ENCODE results near the gene RBM44.

RBM44 gene

GRCh38 chr2:237806334-237806733 lies 7.8 kb downstream of the RBM44 start:
- no peak overlapping the region for H2AK5ac ChIP-seq (ENCODE audit: low read length, severe bottlenecking)
- no peaks in the 10 kb centered on the region for H3K4me1 ChIP-seq (ENCODE audit: control insufficient read depth, insufficient read depth, low read depth, low read length)
- H3K9ac ChIP-seq (ENCODE audit: low read length), result no peak overlapping the region
- H2BK5ac ChIP-seq (ENCODE audit: low read depth, low read length, poor library complexity, severe bottlenecking), result no peak overlapping the region
- 63% methylated on average over 2 of the region's 2 CpGs for WGBS
- H3K23ac ChIP-seq (ENCODE audit: low read length in 2 of 2), result no peak overlapping the region
- no peak overlapping the region for H3K27ac ChIP-seq (ENCODE audit: low read length, poor library complexity, severe bottlenecking)
- H2AFZ ChIP-seq (ENCODE audit: low read depth, low read length), result no peak overlapping the region
- H2BK12ac ChIP-seq (ENCODE audit: low read length in 2 of 2), result no peak overlapping the region
- H2BK15ac ChIP-seq (ENCODE audit: low read depth, poor library complexity, severe bottlenecking), result no peak overlapping the region
- no peaks in the 10 kb centered on the region for H3K36me3 ChIP-seq (ENCODE audit: control insufficient read depth in 1 of 2, insufficient read depth in 2 of 2, low read depth in 1 of 2, low read length in 2 of 2)
- no peak overlapping the region for H4K91ac ChIP-seq (ENCODE audit: low read length)
- H3K4me2 ChIP-seq (ENCODE audit: low read length, poor library complexity, severe bottlenecking), result no peak overlapping the region
- H3K4ac ChIP-seq (ENCODE audit: low read depth in 1 of 2, low read length in 2 of 2), result no peak overlapping the region
- H3K27me3 ChIP-seq (ENCODE audit: control insufficient read depth in 1 of 2, insufficient read depth in 1 of 2, low read length in 2 of 2), result peaks cover 8 to 9% of the 10 kb centered on the region in 2 experiments
- H3K79me1 ChIP-seq (replicated peaks; ENCODE audit: low read length, poor library complexity, severe bottlenecking), result no peaks in the 10 kb centered on the region
- no peak overlapping the region for H2BK120ac ChIP-seq (ENCODE audit: low read depth, low read length)
- H3K14ac ChIP-seq (ENCODE audit: low read length in 2 of 2), result no peak overlapping the region
- H3K4me3 ChIP-seq (ENCODE audit: insufficient read depth in 1 of 2, low read depth in 1 of 2, low read length in 2 of 2), result no peak overlapping the region
- no peak overlapping the region for H4K8ac ChIP-seq (ENCODE audit: low read length)
- no peaks in the 10 kb centered on the region for H3K9me3 ChIP-seq (ENCODE audit: control insufficient read depth, low read length)
- H3K18ac ChIP-seq (ENCODE audit: low read depth in 1 of 2, low read length in 2 of 2), result no peak overlapping the region
- peak; percentile 6 for DNase-seq

- H4K8ac ChIP-seq (ENCODE audit: low read length), result no peak overlapping the region
- no peak overlapping the region for H3K14ac ChIP-seq (ENCODE audit: low read length in 2 of 2)
- H4K91ac ChIP-seq (ENCODE audit: low read length), result no peak overlapping the region
- peaks cover 2 to 6% of the 10 kb centered on the region in 2 experiments for H3K27me3 ChIP-seq (ENCODE audit: control insufficient read depth in 1 of 2, insufficient read depth in 1 of 2, low read length in 2 of 2)
- H3K4me1 ChIP-seq (ENCODE audit: control insufficient read depth, insufficient read depth, low read depth, low read length), result no peaks in the 10 kb centered on the region
- H3K4me2 ChIP-seq (ENCODE audit: low read length, poor library complexity, severe bottlenecking), result no peak overlapping the region
- no peak overlapping the region for H2BK120ac ChIP-seq (ENCODE audit: low read depth, low read length)
- no peak overlapping the region for H2BK15ac ChIP-seq (ENCODE audit: low read depth, poor library complexity, severe bottlenecking)
- no peak overlapping the region for H3K27ac ChIP-seq (ENCODE audit: low read length, poor library complexity, severe bottlenecking)
- H2AFZ ChIP-seq (ENCODE audit: low read depth, low read length), result no peak overlapping the region
- no peak for DNase-seq
- no peak overlapping the region for H2AK5ac ChIP-seq (ENCODE audit: low read length, severe bottlenecking)
- no peak overlapping the region for H3K23ac ChIP-seq (ENCODE audit: low read length in 2 of 2)
- no peaks in the 10 kb centered on the region for H3K36me3 ChIP-seq (ENCODE audit: control insufficient read depth in 1 of 2, insufficient read depth in 2 of 2, low read depth in 1 of 2, low read length in 2 of 2)
- H3K9ac ChIP-seq (ENCODE audit: low read length), result no peak overlapping the region
- 82% methylated on average over 1 of the region's 1 CpG for WGBS
- no peak overlapping the region for H2BK12ac ChIP-seq (ENCODE audit: low read length in 2 of 2)
- H3K4ac ChIP-seq (ENCODE audit: low read depth in 1 of 2, low read length in 2 of 2), result no peak overlapping the region
- no peaks in the 10 kb centered on the region for H3K79me1 ChIP-seq (replicated peaks; ENCODE audit: low read length, poor library complexity, severe bottlenecking)
- H3K4me3 ChIP-seq (ENCODE audit: insufficient read depth in 1 of 2, low read depth in 1 of 2, low read length in 2 of 2), result no peak overlapping the region
- no peak overlapping the region for H2BK5ac ChIP-seq (ENCODE audit: low read depth, low read length, poor library complexity, severe bottlenecking)
- H3K9me3 ChIP-seq (ENCODE audit: control insufficient read depth, low read length), result no peaks in the 10 kb centered on the region
- no peak overlapping the region for H3K18ac ChIP-seq (ENCODE audit: low read depth in 1 of 2, low read length in 2 of 2)
These were observed 17.1 kb downstream of the RBM44 start for GRCh38 chr2:237815637-237816036.

GRCh38 chr2:237816531-237816930 lies 18.0 kb downstream of the RBM44 start:
- Histone ChIP-seq H2BK12ac (ENCODE audit: low read length in 2 of 2) (no peak overlapping the region), H3K27ac (ENCODE audit: low read length, poor library complexity, severe bottlenecking) (no peak overlapping the region), H4K8ac (ENCODE audit: low read length) (no peak overlapping the region), H3K4me2 (ENCODE audit: low read length, poor library complexity, severe bottlenecking) (no peak overlapping the region), H3K4me1 (ENCODE audit: control insufficient read depth, insufficient read depth, low read depth, low read length) (no peaks in the 10 kb centered on the region), H2BK15ac (ENCODE audit: low read depth, poor library complexity, severe bottlenecking) (no peak overlapping the region), H3K36me3 (ENCODE audit: control insufficient read depth in 1 of 2, insufficient read depth in 2 of 2, low read depth in 1 of 2, low read length in 2 of 2) (no peaks in the 10 kb centered on the region), H3K9me3 (ENCODE audit: control insufficient read depth, low read length) (no peaks in the 10 kb centered on the region), H3K27me3 (ENCODE audit: control insufficient read depth in 1 of 2, insufficient read depth in 1 of 2, low read length in 2 of 2) (peaks cover 2 to 3% of the 10 kb centered on the region in 2 experiments), H3K9ac (ENCODE audit: low read length) (no peak overlapping the region), H4K91ac (ENCODE audit: low read length) (no peak overlapping the region), H3K4me3 (ENCODE audit: insufficient read depth in 1 of 2, low read depth in 1 of 2, low read length in 2 of 2) (no peak overlapping the region), H3K14ac (ENCODE audit: low read length in 2 of 2) (no peak overlapping the region), H3K23ac (ENCODE audit: low read length in 2 of 2) (no peak overlapping the region), H3K4ac (ENCODE audit: low read depth in 1 of 2, low read length in 2 of 2) (no peak overlapping the region), H3K18ac (ENCODE audit: low read depth in 1 of 2, low read length in 2 of 2) (no peak overlapping the region), H2BK5ac (ENCODE audit: low read depth, low read length, poor library complexity, severe bottlenecking) (no peak overlapping the region), H2AFZ (ENCODE audit: low read depth, low read length) (no peak overlapping the region), H2AK5ac (ENCODE audit: low read length, severe bottlenecking) (no peak overlapping the region), H2BK120ac (ENCODE audit: low read depth, low read length) (no peak overlapping the region), H3K79me1 (replicated peaks; ENCODE audit: low read length, poor library complexity, severe bottlenecking) (no peaks in the 10 kb centered on the region)
- no peak for DNase-seq
- 100% methylated on average over 1 of the region's 1 CpG for WGBS

GRCh38 chr2:237818066-237818473 lies 19.5 kb downstream of the RBM44 start:
- H4K91ac ChIP-seq (ENCODE audit: low read length), result no peak overlapping the region
- no peak overlapping the region for H2BK120ac ChIP-seq (ENCODE audit: low read depth, low read length)
- H3K4me3 ChIP-seq (ENCODE audit: insufficient read depth in 1 of 2, low read depth in 1 of 2, low read length in 2 of 2), result no peak overlapping the region
- H2AK5ac ChIP-seq (ENCODE audit: low read length, severe bottlenecking), result no peak overlapping the region
- no peak overlapping the region for H2BK15ac ChIP-seq (ENCODE audit: low read depth, poor library complexity, severe bottlenecking)
- WGBS, result 45% methylated on average over 4 of the region's 5 CpGs
- H2AFZ ChIP-seq (ENCODE audit: low read depth, low read length), result no peak overlapping the region
- H3K23ac ChIP-seq (ENCODE audit: low read length in 2 of 2), result no peak overlapping the region
- no peak overlapping the region for H3K18ac ChIP-seq (ENCODE audit: low read depth in 1 of 2, low read length in 2 of 2)
- H3K79me1 ChIP-seq (replicated peaks; ENCODE audit: low read length, poor library complexity, severe bottlenecking), result no peaks in the 10 kb centered on the region
- H3K36me3 ChIP-seq (ENCODE audit: control insufficient read depth in 1 of 2, insufficient read depth in 2 of 2, low read depth in 1 of 2, low read length in 2 of 2), result no peaks in the 10 kb centered on the region
- H2BK12ac ChIP-seq (ENCODE audit: low read length in 2 of 2), result no peak overlapping the region
- H3K9me3 ChIP-seq (ENCODE audit: control insufficient read depth, low read length), result no peaks in the 10 kb centered on the region
- H3K4me2 ChIP-seq (ENCODE audit: low read length, poor library complexity, severe bottlenecking), result no peak overlapping the region
- no peak overlapping the region for H2BK5ac ChIP-seq (ENCODE audit: low read depth, low read length, poor library complexity, severe bottlenecking)
- H3K4ac ChIP-seq (ENCODE audit: low read depth in 1 of 2, low read length in 2 of 2), result no peak overlapping the region
- H3K14ac ChIP-seq (ENCODE audit: low read length in 2 of 2), result no peak overlapping the region
- no peaks in the 10 kb centered on the region for H3K4me1 ChIP-seq (ENCODE audit: control insufficient read depth, insufficient read depth, low read depth, low read length)
- H4K8ac ChIP-seq (ENCODE audit: low read length), result no peak overlapping the region
- H3K27me3 ChIP-seq (ENCODE audit: control insufficient read depth in 1 of 2, insufficient read depth in 1 of 2, low read length in 2 of 2), result peaks cover under 1 to 3% of the 10 kb centered on the region in 2 experiments
- no peak overlapping the region for H3K9ac ChIP-seq (ENCODE audit: low read length)
- peak; percentile 65 for DNase-seq
- H3K27ac ChIP-seq (ENCODE audit: low read length, poor library complexity, severe bottlenecking), result no peak overlapping the region
